Measurements from ENCODE around the gene DMPK.

- TF ChIP-seq, protein P1, sequence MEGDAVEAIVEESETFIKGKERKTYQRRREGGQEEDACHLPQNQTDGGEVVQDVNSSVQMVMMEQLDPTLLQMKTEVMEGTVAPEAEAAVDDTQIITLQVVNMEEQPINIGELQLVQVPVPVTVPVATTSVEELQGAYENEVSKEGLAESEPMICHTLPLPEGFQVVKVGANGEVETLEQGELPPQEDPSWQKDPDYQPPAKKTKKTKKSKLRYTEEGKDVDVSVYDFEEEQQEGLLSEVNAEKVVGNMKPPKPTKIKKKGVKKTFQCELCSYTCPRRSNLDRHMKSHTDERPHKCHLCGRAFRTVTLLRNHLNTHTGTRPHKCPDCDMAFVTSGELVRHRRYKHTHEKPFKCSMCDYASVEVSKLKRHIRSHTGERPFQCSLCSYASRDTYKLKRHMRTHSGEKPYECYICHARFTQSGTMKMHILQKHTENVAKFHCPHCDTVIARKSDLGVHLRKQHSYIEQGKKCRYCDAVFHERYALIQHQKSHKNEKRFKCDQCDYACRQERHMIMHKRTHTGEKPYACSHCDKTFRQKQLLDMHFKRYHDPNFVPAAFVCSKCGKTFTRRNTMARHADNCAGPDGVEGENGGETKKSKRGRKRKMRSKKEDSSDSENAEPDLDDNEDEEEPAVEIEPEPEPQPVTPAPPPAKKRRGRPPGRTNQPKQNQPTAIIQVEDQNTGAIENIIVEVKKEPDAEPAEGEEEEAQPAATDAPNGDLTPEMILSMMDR (IDR thresholded peaks at IDR 0.05; ENCODE audit: poor library complexity): no peak
- no peak for TF ChIP-seq EZH2 (IDR thresholded peaks at IDR 0.05; ENCODE audit: borderline replicate concordance)
These were observed 36.7 kb downstream of the DMPK start for GRCh38 chr19:45745606-45746005.
